HG02759 (cell line): ENCODE measurements around the gene LRRC8E.

Experiments used
- ATAC-seq: cut with Tn5 transposase; IDR thresholded peaks from one replicate; pipeline ENCODE4 v1.9.1; 2021; ENCODE audit warnings: mild to moderate bottlenecking, moderate library complexity; ENCODE audit not compliant: unreplicated experiment

The LRRC8E gene

GRCh38 chr19:7888145-7888825 is at the start of gene LRRC8E:
TSS of gene LRRC8E (plus strand) at chr19:7888510. CDS start at chr19:7895604, 7,094 bp downstream.
- no peak for ATAC-seq

- ATAC-seq: no peak
Measured at GRCh38 chr19:7839476-7839875, 48.8 kb upstream of the LRRC8E start.

GRCh38 chr19:7840629-7841028 is 47.7 kb upstream of the LRRC8E start:
- ATAC-seq: no peak

GRCh38 chr19:7841751-7842660 is 46.3 kb upstream of the LRRC8E start:
- ATAC-seq: no peak

DNA sequence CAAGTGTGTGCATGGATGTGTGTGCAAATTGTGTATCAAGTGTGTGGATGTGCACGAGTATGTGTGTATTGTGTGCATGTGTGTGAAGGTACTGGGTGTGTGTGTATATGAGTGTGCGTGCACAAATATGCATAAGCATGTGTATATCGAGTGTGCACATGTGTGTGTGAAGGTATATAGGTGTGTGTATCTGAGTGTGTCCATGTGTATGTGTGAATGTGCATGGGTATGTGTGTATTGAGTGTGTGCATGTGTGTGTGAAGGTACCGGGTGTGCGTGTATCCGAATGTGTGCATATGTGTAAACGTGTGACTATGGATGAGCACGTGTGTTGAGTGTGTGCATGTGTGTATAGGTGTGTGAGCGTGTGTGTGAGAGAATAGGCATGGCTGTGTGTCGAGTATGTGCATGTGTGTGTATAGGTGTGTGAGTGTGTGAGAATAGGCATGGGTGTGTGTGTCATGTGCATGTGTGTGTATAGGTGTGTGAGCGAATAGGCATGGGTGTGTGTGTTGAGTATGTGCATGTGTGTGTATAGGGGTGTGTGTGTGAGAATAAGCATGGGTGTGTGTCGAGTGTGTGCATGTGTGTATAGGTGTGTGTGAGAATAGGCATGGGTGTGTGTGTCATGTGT is 45.5 kb upstream of the LRRC8E start:
- no peak for ATAC-seq

DNA sequence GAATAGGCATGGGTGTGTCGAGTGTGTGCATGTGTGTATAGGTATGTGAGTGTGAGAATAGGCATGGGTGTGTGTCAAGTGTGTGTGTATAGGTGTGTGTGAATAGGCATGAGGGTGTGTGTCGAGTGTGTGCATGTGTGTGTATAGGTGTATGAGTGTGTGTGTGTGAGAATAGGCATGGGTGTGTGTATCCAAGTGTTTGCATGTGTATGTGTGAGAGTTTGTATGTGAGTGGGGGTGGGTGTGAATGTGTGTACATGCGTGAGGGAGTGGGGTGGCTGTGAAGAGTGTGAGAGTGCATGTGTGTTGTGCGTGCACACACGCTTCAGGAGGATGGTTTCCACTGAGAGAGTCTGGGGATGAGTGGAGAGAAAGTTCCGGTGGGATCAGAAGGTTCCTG is 44.8 kb upstream of the LRRC8E start:
- ATAC-seq: no peak

- no peak for ATAC-seq
Measured at GRCh38 chr19:7844405-7844804, 43.9 kb upstream of the LRRC8E start.

DNA sequence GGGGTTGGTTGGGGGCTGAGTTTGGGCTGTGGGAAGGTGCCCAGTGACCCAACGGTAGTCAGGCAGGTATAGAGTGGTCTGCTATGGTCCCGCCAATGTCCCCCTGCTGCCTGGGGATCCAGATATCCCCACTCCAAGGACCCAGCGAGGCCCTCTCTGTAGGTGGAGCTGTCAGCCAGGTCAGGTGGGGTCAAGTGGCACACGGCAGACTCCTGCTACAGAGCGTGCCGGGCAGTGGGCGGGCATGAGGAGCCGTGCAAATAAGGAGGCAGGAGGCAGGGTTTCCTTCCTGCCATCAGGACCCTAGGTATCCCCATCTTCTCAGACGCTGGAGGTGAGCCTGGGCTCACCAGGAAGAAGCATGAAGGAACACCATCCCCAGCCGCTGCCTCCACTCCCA is 43.4 kb upstream of the LRRC8E start:
- no peak for ATAC-seq

GRCh38 chr19:7845390-7846154 is 42.7 kb upstream of the LRRC8E start:
- no peak for ATAC-seq

DNA sequence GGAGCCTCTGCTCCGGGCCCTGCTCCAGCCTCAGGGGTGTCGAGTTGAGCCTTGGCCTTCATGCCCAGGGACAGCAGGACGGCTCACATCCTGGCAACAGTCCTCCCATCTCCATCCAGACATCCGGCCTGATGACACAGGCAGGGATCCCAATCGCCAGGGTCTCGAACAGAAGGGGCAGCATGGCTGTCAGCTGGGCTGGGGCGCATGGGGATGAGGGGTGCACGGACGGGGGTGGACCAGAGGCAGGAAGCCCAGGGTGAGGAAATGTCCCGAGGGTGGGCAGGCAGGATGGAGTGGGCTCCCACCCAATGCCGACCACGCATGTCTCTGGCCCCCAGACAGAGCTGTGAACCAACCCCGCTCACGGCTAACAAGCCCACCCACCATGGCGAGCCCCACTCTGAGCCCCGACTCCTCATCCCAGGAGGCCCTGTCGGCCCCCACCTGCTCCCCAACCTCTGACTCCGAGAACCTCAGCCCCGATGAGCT is 42.1 kb upstream of the LRRC8E start:
- ATAC-seq: no peak

DNA sequence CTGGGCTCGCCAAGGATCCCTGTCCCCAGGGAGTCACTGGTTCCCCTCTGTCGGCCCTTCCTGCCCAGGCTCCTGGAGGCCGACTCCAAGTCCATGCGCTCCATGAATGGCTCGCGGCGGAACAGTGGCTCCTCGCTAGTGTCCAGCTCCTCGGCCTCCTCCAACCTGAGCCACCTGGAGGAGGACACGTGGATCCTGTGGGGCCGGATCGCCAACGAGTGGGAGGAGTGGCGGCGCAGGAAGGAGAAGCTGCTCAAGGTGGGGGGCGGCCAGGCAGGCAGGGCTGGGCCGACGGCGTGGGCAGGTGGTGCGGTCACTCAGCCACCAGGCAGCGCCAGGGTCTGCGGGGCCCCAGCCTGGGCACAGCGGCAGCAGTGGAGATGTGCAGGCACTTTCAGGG is 40.6 kb upstream of the LRRC8E start:
- no peak for ATAC-seq

DNA sequence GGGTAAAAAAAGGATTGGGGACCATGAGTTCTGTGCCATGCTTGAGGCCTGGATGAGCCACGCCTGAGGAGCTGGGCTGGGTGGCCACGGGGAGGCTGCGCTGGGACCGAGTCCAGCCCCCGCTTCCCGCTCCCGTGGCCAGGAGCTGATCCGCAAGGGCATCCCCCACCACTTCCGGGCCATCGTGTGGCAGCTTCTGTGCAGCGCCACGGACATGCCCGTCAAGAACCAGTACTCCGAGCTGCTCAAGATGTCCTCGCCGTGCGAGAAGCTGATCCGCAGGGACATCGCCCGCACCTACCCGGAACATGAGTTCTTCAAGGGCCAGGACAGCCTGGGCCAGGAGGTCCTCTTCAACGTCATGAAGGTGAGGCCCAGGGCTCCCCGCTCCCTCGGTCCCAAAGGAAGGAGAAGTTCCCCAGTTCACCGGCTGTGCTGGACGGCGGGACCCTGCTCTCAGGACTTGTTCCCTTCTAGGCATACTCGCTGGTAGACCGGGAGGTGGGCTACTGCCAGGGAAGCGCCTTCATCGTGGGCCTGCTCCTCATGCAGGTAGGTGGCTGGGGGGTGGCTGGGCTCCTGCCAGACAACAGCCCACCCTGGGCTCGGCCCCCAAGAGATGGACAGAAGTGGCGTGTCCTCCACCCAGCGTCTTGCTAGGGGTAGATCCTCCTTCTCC is 39.4 kb upstream of the LRRC8E start:
- no peak for ATAC-seq

GRCh38 chr19:7849631-7849999 is 38.7 kb upstream of the LRRC8E start:
- no peak for ATAC-seq

DNA sequence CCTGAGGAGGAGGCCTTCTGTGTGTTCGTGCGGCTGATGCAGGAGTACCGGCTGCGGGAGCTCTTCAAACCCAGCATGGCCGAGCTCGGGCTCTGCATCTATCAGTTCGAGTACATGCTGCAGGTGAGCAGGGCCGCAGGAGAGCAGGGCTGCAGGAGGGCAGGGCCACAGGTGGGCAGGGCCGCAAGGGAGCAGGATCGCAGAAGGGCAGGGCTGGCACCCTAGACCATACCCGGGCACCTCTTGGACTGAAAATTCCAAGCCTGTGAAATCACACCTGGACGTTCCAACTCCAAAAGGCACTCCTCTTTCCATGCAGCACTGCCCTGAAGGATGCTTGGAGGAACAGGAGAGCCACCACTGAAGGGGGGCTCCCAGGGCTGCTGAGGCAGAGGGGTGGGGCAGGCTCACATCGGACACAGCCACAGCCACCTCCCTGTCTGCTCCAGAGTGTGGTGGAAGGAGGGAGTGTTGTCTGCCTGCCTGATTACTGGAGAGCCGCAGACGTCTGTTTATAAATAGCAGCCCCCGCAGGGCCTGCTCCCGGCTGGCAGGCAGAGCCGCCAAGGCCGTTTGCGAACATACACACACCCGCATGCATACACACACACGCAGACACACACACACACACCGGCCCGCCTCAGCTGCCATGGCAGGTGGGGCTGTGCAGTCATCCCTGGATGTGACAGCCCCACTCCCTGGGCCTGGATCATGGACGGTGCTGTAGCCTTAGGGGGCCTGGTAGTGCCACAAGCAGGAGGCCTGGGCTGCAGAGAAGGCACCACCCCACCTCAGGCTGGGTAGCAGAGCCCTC is 38.1 kb upstream of the LRRC8E start:
- no peak for ATAC-seq

DNA sequence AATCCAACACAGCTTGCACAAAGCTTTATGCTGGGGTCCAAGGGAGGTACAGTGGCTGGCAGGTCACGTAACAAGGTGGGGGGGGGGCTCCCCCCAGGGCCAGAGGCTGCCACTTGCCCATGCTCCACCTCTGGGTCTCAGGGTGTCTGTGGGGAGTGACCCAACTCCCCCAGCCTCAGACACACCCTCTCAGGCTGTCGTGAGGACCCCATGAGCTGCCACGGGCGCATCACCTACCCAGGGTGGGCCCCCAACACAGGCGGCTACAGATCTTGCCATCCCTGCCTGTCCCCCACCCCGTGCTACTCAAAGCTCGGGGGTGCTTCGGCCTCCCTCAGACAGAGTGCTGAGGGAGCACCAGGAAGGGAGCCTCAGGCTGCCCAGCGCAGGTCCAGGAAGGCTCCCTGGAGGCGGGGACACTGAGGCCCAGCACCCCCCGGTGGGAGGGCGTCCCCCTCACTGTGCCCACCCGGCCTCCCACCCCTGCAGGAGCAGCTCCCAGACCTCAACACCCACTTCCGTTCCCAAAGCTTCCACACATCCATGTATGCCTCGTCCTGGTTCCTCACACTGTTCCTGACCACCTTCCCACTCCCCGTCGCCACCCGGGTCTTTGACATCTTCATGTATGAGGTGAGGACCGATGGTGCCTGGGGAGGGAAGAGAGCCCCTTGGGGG is 37.2 kb upstream of the LRRC8E start:
- no peak for ATAC-seq

DNA sequence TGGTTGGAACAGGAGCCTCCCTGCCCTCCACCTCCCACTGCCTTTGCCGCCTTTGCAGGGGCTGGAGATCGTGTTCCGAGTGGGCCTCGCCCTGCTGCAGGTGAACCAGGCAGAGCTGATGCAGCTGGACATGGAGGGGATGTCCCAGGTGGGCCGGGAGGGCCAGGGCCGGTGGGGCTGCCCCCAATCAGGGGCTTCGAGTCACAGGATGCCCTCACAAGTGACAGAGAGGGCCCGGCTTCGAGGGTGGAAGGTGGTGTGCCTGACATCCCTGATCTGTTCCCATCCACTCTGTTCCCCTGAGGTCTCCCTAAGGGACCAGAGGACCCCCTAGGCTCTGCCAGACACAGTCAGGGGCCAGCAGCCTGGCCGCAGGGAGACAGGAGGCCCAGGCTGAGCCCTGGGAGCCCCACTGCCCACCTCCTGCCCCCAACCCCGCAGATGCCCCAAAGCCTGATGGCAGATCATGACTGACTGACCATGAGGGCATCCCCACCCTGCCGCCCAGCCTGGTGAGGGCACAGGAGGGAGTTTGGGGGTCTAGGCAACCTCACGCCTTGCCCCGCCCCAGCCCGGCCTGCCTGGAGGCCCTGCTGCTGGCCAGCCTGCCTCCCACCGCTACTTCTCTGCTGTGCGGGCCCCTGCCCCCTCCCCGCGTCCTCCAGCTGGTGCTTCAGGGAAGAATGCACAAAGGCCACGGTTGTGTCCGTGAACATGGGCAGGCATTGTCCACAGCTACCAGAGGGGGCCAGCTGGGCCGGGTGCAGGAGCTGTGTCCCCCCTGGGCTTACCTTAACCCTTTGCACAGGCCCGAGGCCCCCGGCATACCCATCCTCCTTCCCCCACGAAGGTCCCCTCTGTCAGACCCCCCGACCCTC is 36.4 kb upstream of the LRRC8E start:
- no peak for ATAC-seq

GRCh38 chr19:7852851-7853769 is 35.2 kb upstream of the LRRC8E start:
- ATAC-seq: no peak
